NCI-H2196 treated with DMSO at 0.1 percent for 48 hours (cell line): Measurements from ENCODE around the gene IL22RA2.

Source experiments
- DNase-seq: peaks from one replicate; lab custom pipeline; 2025; ENCODE audit not compliant: unreplicated experiment; lab: John Stamatoyannopoulos, UW

Gene IL22RA2

DNA sequence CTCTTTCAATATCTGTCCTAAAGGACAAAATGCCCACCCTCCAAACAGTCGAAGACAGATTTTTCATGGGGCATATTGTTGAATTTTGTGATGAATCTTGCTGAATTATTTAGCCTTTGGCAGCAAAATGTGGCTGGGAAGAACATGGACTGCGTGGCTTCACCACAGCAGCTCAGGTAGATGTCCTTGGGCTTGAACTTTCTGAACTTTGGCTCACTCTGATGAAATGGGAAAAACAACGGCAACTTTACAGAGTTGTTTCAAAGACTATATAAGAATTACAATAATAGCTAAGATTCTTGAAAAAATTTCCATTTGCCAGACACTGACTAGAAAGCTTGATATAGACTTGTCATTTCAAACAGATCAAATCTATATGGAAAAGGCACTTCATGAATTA lies 75.9 kb downstream of the IL22RA2 start:
- no peak for DNase-seq

DNA sequence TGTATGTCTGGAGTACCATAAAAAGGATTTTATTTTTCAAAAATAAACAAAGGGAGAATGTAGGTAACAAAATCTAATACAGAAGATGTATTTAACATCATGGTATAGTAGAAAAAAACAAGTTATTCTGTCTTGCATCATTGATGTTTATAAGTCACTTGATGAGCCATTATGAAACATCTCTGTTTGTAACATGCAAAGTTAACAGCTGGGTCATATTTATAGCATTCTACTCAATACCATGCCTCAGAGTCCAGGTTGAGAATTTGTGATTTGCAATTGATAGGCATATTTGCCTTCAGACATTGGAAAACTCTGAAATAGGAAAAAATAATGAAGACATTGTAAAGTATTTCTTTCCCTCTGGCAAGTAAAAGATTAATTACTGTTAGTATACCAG lies 76.4 kb downstream of the IL22RA2 start:
- no peak for DNase-seq

DNA sequence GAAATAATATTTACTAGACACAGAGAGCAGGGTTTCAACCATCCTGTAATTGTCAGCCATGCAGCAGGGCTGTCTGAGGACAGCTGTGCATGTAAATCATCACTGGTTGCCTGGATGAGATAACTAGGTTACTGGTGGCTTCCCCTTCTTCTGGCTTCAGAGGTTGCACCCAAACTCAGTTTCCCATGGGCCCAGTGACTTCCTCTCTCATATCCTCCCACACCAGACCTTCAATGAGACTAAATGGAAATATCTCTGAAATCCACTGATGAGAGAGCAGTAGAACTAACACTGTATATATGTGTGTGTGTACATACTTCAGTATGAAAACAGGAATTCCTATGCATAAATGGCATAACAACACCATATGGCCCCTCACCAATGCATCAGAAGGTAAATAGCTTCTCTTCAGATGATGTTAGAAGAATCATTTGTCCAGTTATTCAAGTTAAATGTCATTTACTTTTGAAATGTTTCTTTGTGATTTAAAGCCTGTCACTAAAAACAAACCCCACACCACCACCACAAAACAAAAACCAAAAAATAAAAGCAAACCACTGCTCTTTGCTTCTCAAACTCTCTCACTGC lies 77.7 kb downstream of the IL22RA2 start:
- DNase-seq, result no peak

DNA sequence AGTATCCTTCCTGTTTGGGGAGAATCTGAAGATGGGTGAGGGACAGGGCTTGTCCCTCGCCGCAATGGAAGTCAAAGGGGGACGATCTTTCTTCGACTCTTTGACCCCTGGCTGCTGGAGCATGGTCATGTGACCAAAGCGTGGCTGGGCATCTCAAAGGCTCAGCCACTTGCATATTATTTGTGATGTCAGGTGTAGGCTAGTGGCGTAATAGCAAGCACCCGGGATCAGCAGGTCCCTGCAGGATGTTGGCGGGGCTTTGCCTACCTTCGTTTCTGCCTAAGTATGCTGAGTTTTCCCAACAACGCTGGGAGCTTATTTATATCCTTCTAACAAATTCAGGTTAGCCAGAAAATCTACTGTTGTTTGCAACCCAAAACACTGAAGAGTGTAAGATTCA lies 78.4 kb downstream of the IL22RA2 start:
- DNase-seq, result no peak

DNA sequence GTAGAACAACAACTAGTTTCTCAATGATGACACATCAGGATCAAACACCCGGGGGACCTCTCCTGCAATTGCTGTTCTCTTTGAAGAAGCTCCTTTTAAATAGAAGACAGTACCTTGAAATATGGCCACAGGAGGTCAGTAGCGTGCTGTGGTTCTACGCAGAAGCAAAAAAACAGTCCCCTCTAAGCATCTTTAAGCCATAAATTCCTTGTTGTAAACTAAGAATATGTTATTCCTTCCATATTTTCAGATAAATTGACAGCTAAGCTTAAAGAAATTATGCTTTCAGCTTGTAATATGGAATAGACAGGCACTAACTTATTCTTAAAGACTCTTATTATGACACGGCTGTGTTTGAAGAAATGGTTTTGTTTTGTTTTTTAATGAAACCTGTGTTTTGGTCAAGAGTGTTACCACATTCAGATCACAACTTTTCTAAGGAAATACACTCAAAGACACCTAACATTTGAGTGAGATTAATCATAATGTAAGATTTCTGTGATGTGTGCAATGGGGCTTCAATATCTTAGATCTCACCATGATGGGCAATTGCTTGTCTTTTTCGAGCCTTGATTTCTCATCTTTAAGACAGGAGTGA lies 78.9 kb downstream of the IL22RA2 start:
- DNase-seq, result peak; percentile 15
